Liver (tissue), 9 donors: Measurements from ENCODE around the gene MRPS18A. TPM values are rescaled to one million over a fixed set of nuclear protein-coding genes. Genes with fewer than 3 reads are reported as not detected.

Experiments
- DNase-seq: peaks from one replicate; pipeline ENCODE4 v3.0.0-alpha.2; 2017; ENCODE audit warnings: low spot score
- H3K27ac ChIP-seq, 2 donors: one replicate each; pipeline ENCODE4 v1.7.0; 2013; ENCODE audit warnings: inconsistent platforms in 2 of 2, low read length in 2 of 2, control low read depth in 1 of 2, low read depth in 1 of 2, mild to moderate bottlenecking in 1 of 2
- H3K27me3 ChIP-seq, 4 donors: one replicate each; pipeline versions ENCODE4 v1.6.1 to v1.7.0; 2013; ENCODE audit warnings: low read length in 3 of 4, inconsistent platforms in 1 of 4, mild to moderate bottlenecking in 1 of 4, moderate library complexity in 1 of 4; ENCODE audit not compliant: control insufficient read depth in 4 of 4, insufficient read depth in 4 of 4
- H3K36me3 ChIP-seq, 4 donors: one replicate each; pipeline versions ENCODE4 v1.6.1 to v1.7.0; 2013; ENCODE audit warnings: low read length in 3 of 4, mild to moderate bottlenecking in 3 of 4, low read depth in 1 of 4, moderate library complexity in 1 of 4; ENCODE audit not compliant: control insufficient read depth in 4 of 4, insufficient read depth in 3 of 4
- H3K4me1 ChIP-seq, 4 donors: one replicate each; pipeline versions ENCODE4 v1.6.1 to v1.7.0; 2013; ENCODE audit warnings: low read length in 3 of 4, mild to moderate bottlenecking in 3 of 4, moderate library complexity in 1 of 4; ENCODE audit not compliant: control insufficient read depth in 4 of 4, insufficient read depth in 4 of 4
- H3K4me3 ChIP-seq, 3 donors: one replicate each; pipeline versions ENCODE4 v1.6.1 to v1.7.0; 2013; ENCODE audit warnings: low read length in 3 of 3, control low read depth in 1 of 3, low read depth in 1 of 3, mild to moderate bottlenecking in 1 of 3
- H3K9ac ChIP-seq, 2 donors: one replicate each; pipeline ENCODE4 v1.7.0; 2013; ENCODE audit warnings: low read length in 2 of 2, mild to moderate bottlenecking in 2 of 2, moderate library complexity in 2 of 2, control low read depth in 1 of 2, low read depth in 1 of 2
- H3K9me3 ChIP-seq, 4 donors: one replicate each; pipeline versions ENCODE4 v1.6.1 to v1.7.0; 2013; ENCODE audit warnings: low read length in 3 of 4; ENCODE audit not compliant: control insufficient read depth in 4 of 4
- EGR1 ChIP-seq, 2 donors: IDR thresholded peaks; 2 replicates each; pipeline ENCODE4 v1.6.1; 2016 to 2018; ENCODE audit warnings: antibody characterized with exemption in 2 of 2, low read depth in 2 of 2
- FOXA1 ChIP-seq: IDR thresholded peaks from 2 replicates; pipeline ENCODE4 v1.6.1; 2016; ENCODE audit warnings: antibody characterized with exemption
- GABPA ChIP-seq, 2 donors: IDR thresholded peaks in 1 of 2; conservative IDR thresholded peaks in 1 of 2; 2 replicates each; pipeline ENCODE4 v1.6.1; 2016; ENCODE audit warnings: antibody characterized with exemption in 2 of 2, mild to moderate bottlenecking in 1 of 2, moderate library complexity in 1 of 2
- HNF4G ChIP-seq: IDR thresholded peaks from 2 replicates; pipeline ENCODE4 v1.6.1; 2016; ENCODE audit warnings: antibody characterized with exemption
- JUND ChIP-seq, 2 donors: IDR thresholded peaks; 2 replicates each; pipeline ENCODE4 v1.6.1; 2016; ENCODE audit warnings: antibody characterized with exemption in 2 of 2
- RAD21 ChIP-seq, 2 donors: IDR thresholded peaks; 2 replicates each; pipeline ENCODE4 v1.6.1; 2016; ENCODE audit warnings: antibody characterized with exemption in 2 of 2, mild to moderate bottlenecking in 2 of 2
- RXRA ChIP-seq, 2 donors: IDR thresholded peaks; 2 replicates each; pipeline ENCODE4 v1.6.1; 2017 to 2018; ENCODE audit warnings: antibody characterized with exemption in 2 of 2, mild to moderate bottlenecking in 1 of 2
- SP1 ChIP-seq: IDR thresholded peaks from 2 replicates; pipeline ENCODE4 v1.6.1; 2018; ENCODE audit warnings: antibody characterized with exemption, mild to moderate bottlenecking
- YY1 ChIP-seq: IDR thresholded peaks from 2 replicates; pipeline ENCODE4 v1.6.1; 2016; ENCODE audit warnings: antibody characterized with exemption, mild to moderate bottlenecking
- WGBS: extraction: QIAGEN DNeasy Blood & Tissue Kit; methylation state at CpG from one replicate; pipeline ENCODE4 v1.1.7; 2013; 5-methylcytosine and 5-hydroxymethylcytosine counted together
- polyA plus RNA-seq, 2 donors: library from polyadenylated mRNA; stranded (reverse) in 1 of 2; unstranded in 1 of 2; fragments of 200-250 nt in 1 of 2; fragments of >200 nt in 1 of 2; fragmentation: Nextera tagmentation in 1 of 2; extraction: Ambion mirVana in 1 of 2; gene quantifications; one replicate each; pipeline versions ENCODE4 v1.2.1 to v1.2.3, GENCODE V29; 2013 to 2015
- total RNA-seq, 2 donors: library from RNA; depleted of rRNA; stranded (reverse); fragments of >200 nt; gene quantifications; one replicate each; pipeline ENCODE4 v1.2.3, GENCODE V29; 2014
- TF ChIP-seq, protein P1 (sequence below): fragments of 150-350 bp; IDR thresholded peaks from 2 replicates; pipeline ENCODE4 v1.5.1; 2017; ENCODE audit warnings: improper control_type of control experiment, low read depth, low read length; ENCODE audit not compliant: missing input control
- TF ChIP-seq, protein P2 (sequence below): IDR thresholded peaks from 2 replicates; pipeline ENCODE4 v1.6.1; 2016; ENCODE audit warnings: antibody characterized with exemption
- TF ChIP-seq, protein P3 (sequence below): IDR thresholded peaks from 2 replicates; pipeline ENCODE4 v1.6.1; 2016; ENCODE audit warnings: antibody characterized with exemption, mild to moderate bottlenecking
- TF ChIP-seq, protein P4 (sequence below): IDR thresholded peaks from 2 replicates; pipeline ENCODE4 v1.6.1; 2016; ENCODE audit warnings: antibody characterized with exemption
- donor health status: healthy.
- donor health status: healthy.
- donor health status: healthy.
- donor health status: healthy.
- donor health status: healthy.

MRPS18A gene
- total and polyA plus RNA-seq, 4 donors, result 21.5 to 50.5 (median 35.0) TPM

DNA sequence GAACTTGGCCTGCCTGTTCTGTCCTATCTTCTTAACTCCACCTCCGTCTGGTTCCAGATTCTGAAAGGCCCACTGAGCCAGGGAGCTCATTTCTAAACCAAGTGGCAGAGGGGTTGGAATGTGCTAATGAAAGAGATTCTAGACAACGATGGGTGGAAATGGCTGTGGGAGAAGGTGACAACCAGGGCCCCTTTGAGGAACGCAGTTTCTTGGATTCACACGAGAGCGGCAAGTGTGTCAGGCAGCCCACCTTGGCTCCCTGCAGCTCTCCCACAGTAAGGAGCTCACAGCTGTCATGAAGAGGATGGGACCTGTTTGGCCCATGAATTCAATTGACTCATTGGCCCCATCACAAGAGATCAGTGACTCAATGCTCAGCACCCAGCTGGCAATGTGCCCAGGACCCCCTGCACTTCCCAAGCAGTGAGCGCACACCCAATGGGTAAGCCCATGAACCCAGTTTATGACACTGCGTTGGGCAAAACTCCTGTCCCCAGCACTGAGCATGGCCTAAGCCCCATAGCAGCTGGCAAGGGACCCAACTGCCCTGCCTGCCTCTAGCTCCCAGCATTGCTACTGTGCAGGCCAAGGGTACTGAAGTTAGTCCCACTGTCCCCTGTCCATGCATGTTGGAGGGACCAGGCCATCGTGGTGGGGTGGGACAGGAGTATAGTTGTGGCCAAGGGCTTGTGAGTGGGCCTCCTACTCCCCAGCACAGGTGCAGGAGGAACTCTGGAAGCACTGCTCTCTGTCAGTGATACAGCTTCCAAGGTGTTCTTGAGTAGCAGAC, 16.4 kb downstream of the MRPS18A start (continued):
- TF ChIP-seq, protein P1, sequence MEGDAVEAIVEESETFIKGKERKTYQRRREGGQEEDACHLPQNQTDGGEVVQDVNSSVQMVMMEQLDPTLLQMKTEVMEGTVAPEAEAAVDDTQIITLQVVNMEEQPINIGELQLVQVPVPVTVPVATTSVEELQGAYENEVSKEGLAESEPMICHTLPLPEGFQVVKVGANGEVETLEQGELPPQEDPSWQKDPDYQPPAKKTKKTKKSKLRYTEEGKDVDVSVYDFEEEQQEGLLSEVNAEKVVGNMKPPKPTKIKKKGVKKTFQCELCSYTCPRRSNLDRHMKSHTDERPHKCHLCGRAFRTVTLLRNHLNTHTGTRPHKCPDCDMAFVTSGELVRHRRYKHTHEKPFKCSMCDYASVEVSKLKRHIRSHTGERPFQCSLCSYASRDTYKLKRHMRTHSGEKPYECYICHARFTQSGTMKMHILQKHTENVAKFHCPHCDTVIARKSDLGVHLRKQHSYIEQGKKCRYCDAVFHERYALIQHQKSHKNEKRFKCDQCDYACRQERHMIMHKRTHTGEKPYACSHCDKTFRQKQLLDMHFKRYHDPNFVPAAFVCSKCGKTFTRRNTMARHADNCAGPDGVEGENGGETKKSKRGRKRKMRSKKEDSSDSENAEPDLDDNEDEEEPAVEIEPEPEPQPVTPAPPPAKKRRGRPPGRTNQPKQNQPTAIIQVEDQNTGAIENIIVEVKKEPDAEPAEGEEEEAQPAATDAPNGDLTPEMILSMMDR, result no peak
- TF ChIP-seq, protein P2, sequence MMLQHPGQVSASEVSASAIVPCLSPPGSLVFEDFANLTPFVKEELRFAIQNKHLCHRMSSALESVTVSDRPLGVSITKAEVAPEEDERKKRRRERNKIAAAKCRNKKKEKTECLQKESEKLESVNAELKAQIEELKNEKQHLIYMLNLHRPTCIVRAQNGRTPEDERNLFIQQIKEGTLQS, result no peak

DNA sequence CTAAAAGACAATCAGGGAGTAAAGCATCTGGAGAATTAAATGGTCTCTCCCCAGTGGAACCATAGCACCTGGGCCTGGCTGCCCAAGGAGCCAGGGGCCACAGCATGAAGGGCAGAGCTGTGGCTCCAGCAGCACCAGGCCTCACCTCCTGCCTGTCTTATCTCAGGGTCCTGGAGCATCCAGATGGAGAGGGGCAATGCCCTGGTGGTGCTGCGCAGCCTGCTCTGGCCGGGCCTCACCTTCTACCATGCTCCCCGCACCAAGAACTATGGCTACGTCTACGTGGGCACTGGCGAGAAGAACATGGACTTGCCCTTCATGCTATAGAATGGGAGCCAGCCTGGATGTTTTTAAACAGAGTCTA, 17.0 kb downstream of the MRPS18A start:
- TF ChIP-seq, protein P3, sequence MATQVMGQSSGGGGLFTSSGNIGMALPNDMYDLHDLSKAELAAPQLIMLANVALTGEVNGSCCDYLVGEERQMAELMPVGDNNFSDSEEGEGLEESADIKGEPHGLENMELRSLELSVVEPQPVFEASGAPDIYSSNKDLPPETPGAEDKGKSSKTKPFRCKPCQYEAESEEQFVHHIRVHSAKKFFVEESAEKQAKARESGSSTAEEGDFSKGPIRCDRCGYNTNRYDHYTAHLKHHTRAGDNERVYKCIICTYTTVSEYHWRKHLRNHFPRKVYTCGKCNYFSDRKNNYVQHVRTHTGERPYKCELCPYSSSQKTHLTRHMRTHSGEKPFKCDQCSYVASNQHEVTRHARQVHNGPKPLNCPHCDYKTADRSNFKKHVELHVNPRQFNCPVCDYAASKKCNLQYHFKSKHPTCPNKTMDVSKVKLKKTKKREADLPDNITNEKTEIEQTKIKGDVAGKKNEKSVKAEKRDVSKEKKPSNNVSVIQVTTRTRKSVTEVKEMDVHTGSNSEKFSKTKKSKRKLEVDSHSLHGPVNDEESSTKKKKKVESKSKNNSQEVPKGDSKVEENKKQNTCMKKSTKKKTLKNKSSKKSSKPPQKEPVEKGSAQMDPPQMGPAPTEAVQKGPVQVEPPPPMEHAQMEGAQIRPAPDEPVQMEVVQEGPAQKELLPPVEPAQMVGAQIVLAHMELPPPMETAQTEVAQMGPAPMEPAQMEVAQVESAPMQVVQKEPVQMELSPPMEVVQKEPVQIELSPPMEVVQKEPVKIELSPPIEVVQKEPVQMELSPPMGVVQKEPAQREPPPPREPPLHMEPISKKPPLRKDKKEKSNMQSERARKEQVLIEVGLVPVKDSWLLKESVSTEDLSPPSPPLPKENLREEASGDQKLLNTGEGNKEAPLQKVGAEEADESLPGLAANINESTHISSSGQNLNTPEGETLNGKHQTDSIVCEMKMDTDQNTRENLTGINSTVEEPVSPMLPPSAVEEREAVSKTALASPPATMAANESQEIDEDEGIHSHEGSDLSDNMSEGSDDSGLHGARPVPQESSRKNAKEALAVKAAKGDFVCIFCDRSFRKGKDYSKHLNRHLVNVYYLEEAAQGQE, result no peak
- no peak for TF ChIP-seq JUND (IDR thresholded peaks at IDR 0.05)
- TF ChIP-seq HNF4G, result no peak
- TF ChIP-seq EGR1 (IDR thresholded peaks at IDR 0.05; ENCODE audit: low read depth in 2 of 2), result no peak
- TF ChIP-seq GABPA (IDR thresholded peaks at IDR 0.05 in 1 of 2, conservative IDR thresholded peaks at IDR 0.05 in 1 of 2), result no peak
- no peak for TF ChIP-seq FOXA1
- Histone ChIP-seq H3K27ac (no peak overlapping the region), H3K27me3 (no peaks in the 10 kb centered on the region), H3K9me3 (no peaks in the 10 kb centered on the region), H3K9ac (no peak overlapping the region), H3K36me3 (peaks cover 4 to 35% (median 17%) of the 10 kb centered on the region in 4 donors), H3K4me1 (peaks cover 5 to 18% (median 9%) of the 10 kb centered on the region in 4 donors), H3K4me3 (no peak overlapping the region)
- no peak for DNase-seq
- WGBS, result 87% methylated on average over 6 of the region's 6 CpGs

DNA sequence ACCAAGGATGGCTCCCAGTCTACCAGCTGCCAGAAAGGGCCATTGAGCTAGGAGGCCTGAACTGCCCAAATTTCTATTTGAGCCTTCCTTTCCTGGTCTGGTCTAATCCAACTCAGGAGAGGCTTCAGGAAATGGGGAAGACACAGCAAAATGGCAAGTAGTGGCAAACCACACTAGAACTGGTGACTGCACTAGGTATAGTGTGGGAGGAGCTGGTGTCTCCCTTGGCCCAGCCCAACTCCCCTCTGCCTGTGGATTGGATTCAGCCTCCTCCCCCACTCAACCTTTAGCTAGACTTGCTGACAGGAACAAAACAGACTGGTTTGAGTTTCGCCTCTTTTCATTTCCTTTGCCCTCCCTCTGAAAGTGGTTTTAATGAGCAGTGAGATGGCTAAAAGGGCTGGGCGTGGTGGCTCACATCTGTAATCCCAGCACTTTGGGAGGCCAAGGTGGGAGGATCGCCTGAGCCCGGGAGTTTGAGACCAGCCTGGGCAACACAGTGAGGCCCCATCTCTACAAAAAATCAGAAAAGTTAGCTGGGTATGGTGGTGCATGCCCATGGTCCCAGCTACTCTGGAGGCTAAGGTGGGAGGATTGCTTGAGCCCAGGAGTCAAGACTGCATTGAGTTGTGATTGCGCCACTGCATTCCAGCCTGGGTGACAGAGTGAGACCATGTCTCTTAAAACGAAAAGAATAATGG, 17.5 kb downstream of the MRPS18A start:
- H3K9me3 ChIP-seq, result no peaks in the 10 kb centered on the region
- WGBS, result 89% methylated on average over 6 of the region's 6 CpGs
- no peak overlapping the region for H3K9ac ChIP-seq
- DNase-seq, result no peak
- no peak overlapping the region for H3K27ac ChIP-seq
- H3K4me1 ChIP-seq, result peaks cover 5 to 18% (median 9%) of the 10 kb centered on the region in 4 donors
- no peak overlapping the region for H3K4me3 ChIP-seq
- H3K27me3 ChIP-seq, result no peaks in the 10 kb centered on the region
- H3K36me3 ChIP-seq, result peaks cover 4 to 30% (median 12%) of the 10 kb centered on the region in 4 donors
- TF ChIP-seq RAD21 (IDR thresholded peaks at IDR 0.05) (no peak), YY1 (no peak), EGR1 (IDR thresholded peaks at IDR 0.05; ENCODE audit: low read depth in 2 of 2) (no peak), SP1 (no peak), JUND (IDR thresholded peaks at IDR 0.05) (no peak), HNF4G (no peak), RXRA (IDR thresholded peaks at IDR 0.05) (no peak)
- TF ChIP-seq, protein P1, result no peak
- TF ChIP-seq, protein P3, result no peak
- TF ChIP-seq, protein P4, sequence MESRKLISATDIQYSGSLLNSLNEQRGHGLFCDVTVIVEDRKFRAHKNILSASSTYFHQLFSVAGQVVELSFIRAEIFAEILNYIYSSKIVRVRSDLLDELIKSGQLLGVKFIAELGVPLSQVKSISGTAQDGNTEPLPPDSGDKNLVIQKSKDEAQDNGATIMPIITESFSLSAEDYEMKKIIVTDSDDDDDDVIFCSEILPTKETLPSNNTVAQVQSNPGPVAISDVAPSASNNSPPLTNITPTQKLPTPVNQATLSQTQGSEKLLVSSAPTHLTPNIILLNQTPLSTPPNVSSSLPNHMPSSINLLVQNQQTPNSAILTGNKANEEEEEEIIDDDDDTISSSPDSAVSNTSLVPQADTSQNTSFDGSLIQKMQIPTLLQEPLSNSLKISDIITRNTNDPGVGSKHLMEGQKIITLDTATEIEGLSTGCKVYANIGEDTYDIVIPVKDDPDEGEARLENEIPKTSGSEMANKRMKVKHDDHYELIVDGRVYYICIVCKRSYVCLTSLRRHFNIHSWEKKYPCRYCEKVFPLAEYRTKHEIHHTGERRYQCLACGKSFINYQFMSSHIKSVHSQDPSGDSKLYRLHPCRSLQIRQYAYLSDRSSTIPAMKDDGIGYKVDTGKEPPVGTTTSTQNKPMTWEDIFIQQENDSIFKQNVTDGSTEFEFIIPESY, result no peak
